ENCODE data around the gene NLRP3.
"Not testable (repeated sequence)": the region's sequence is repeated elsewhere in the genome, so short reads cannot be mapped to it uniquely, and the experiment has no call there.

The NLRP3 gene

GRCh38 chr1:247390996-247391395 is 25.0 kb upstream of the NLRP3 start:
- no peak for DNase-seq (ENCODE audit: low spot score)

GRCh38 chr1:247392088-247392487 is 23.9 kb upstream of the NLRP3 start:
- no peak for DNase-seq (ENCODE audit: low spot score)

- DNase-seq (ENCODE audit: low spot score): not testable (repeated sequence)
These were observed 20.9 kb upstream of the NLRP3 start for GRCh38 chr1:247395075-247395474.

DNA sequence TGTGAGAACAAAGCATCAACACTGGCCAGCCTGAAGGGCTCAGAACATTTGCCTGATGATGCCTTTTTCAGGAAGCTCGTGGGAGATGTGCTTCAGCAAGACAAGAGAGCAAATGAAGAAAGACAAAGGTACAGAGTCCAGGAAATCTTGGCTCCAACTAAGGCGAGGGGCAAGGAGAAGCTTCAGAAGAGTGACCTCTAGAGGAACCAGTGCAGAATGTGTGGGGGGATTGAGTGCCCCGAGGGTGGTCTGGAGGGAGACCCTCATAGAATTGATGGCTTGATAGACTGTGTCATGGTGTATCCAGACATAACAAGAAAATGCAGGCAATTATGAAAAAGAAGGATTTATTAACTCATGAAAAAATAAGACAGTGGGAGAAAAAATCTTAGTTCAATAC is 15.3 kb upstream of the NLRP3 start:
- no peak for DNase-seq (ENCODE audit: low spot score)

- no peak for DNase-seq (ENCODE audit: low spot score)
These were observed 14.5 kb upstream of the NLRP3 start for GRCh38 chr1:247401310-247402119.

DNA sequence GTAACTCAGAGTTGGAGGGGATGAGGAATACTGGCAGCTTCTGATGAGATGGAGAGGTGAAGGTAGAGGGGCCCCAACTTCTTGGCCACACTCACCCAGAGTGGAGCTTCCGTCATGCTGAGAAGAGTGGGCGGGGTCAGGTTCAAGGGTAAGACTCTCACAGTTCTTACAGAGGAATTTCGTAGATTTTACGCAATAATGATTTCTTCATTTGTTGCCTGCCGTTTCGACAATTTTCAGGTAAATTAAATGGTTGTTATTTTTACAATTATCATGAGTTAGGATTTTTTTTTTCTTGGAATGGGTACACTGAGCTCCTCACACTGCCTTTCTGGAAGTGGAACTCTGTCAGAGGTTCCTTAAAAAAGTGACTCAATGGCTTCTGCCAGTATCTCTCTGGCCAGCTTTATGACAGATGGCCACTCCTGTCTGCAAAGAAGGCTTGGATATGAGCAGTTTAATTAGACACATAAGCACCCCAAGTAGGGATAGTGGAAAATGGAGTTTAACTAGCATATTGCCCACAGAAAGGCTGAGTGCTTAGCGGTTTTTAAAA is 13.8 kb upstream of the NLRP3 start:
- DNase-seq (ENCODE audit: low spot score): no peak

DNA sequence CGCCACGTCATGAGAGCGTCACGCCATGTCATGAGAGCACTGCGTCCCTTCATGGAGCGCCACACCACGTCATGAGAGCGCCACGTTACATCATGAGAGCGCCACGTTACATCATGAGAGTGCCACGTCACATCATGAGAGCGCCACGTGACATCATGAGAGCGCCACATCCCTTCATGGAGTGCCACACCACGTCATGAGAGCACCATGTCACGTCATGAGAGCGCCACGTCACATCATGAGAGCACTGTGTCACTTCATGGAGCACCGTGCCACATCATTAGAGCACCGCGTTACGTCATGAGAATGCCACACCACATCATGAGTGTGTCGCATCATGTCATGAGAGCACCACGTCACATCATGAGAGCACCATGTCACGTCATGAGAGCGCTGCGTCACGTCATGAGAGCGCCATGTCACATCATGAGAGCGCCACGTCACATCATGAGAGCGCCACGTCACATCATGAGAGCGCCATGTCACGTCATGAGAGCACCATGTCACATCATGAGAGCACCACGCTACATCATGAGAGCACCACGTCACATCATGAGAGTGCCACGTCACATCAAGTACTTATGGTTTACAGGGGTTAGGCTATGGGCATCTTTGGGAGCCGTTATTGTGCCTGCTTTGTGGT is 9.8 kb upstream of the NLRP3 start:
- DNase-seq (ENCODE audit: low spot score): no peak

GRCh38 chr1:247407180-247407616 is 8.8 kb upstream of the NLRP3 start:
- DNase-seq (ENCODE audit: low spot score): no peak

- no peak for DNase-seq (ENCODE audit: low spot score)
These were observed 7.9 kb upstream of the NLRP3 start for GRCh38 chr1:247408100-247408499.

DNA sequence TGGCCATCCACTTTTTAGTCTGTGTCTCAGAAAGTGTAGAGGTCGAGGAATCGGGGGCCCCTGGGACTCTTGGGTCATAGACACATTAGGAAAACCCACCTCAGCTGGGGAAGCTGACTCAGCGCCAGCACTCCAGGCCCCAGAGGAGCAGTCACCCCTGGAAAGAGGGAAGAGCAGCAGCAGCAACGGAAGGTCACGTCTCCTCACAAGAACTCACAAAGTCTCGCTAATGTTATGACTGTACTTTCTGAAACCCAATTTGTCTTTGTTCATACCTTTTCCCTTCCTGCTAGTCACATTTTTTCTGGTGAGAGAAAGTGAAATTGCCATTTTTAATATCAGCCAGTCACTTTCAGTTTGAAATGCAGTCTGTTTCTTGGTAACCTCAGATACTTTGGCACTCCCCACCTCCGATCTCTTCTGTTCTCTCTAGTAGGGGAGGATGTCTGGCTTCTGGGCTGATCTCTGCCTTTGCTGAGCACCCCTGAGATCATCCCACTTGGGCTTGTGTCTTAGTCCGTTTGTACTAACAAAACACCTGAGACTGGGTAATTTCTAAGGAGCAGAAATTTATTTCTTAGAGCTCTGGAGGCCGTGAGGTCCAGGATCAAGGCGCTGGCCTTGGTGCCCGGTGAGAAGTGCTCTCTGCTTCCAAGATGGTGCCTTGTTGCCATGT is 6.0 kb upstream of the NLRP3 start:
- no peak for DNase-seq (ENCODE audit: low spot score)

DNA sequence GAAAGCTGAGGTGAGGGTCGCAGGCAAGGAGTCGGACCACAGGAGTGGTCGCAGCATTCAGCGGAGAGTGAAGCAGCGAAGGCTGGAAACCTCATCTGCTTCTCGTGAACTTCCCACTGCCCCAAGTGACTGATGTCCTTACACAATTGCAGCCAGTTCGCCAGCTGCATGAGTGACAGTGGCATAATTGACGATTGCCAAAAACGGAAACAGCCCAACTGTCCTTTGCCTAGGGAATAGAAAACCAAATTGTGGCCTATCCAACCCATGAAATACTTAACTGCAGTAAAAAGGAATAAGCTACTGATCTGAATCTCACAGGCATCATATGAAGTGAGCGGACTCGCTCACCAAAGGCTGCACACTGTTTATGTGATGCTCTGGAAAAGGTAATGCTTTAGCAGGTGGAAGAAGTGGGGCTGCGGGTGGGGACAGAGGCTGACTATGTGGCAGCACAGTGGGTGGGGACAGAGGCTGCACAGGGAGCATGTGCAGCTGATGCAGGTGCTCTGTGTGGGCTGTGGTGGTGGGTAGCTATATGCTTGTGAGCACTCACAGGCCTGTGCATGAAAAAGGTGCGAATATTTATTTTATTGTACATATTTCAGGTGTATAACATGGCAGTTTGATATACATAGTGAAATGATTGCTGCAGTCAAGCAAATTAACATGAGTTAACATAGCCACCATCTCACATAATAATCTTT is 4.2 kb upstream of the NLRP3 start:
- no peak for DNase-seq (ENCODE audit: low spot score)

GRCh38 chr1:247417831-247418230 is 1.9 kb downstream of the NLRP3 start:
- DNase-seq (ENCODE audit: low spot score): no peak

DNA sequence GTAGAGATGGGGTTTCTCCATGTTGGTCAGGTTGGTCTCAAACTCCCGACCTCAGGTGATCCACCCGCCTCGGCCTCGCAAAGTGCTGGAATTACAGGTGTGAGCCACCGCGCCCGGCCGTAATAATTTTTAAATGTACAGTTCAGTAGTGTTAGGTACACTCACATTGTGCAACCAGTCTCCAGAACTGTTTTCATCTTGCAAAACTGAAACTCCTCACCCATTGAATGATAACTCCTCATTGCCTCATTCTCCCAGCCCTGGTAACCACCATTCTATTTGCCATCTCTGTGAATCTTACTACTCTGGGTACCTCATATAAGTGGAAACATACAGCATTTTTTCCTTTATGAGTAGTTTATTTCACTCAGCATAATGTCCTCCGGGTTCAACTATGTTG is 3.4 kb downstream of the NLRP3 start:
- no peak for DNase-seq (ENCODE audit: low spot score)

DNA sequence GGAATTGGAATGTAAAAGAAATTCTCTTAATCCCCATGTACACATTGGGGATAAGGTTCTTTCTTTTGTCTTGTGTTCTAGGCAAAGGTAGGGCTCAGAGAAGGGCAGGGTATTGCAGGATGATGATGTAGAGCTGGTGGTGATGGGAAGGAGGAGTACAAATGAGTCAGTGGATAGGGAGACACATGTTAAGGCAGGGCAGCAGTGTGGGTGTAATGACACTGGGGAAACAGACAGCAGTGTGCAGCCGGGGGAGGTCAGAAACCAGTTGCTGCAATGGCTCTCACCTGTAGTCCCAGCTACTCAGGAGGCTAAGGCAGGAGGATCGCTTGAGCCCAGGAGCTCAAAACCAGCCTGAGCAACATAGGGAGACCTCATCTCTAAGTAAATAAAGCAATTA is 5.1 kb downstream of the NLRP3 start:
- no peak for DNase-seq (ENCODE audit: low spot score)

DNA sequence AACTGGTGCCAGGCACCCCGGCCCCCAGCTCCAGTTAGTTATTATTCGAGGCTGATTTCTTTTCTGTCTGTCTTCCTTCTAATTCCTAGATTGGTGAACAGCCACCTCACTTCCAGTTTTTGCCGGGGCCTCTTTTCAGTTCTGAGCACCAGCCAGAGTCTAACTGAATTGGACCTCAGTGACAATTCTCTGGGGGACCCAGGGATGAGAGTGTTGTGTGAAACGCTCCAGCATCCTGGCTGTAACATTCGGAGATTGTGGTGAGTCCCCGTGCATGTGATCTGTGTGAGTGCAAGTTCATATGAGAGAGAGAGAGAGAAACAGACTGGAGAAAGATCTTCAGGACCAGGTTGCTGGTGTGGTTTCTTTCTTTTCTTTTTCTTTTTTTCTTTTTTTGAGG is 13.5 kb downstream of the NLRP3 start:
- DNase-seq (ENCODE audit: low spot score): no peak

DNA sequence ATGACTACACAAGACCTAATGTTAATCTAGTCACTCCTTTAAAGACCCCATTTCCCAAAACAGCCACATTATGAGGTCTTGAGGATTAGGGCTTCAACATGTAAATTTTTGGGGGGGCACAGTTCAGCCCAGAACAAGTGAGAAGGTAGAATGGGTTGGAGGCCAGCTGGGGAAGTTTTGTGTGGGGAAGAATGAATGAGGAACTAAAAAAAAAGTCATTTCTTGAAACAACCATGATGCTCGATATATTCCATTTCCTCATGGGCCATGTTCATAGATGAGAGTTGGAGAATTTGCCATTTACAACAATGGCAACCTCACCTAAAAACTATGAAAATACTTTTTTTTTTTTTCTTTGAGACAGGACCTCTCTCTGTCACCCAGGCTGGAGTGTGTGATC is 14.5 kb downstream of the NLRP3 start:
- DNase-seq (ENCODE audit: low spot score): no peak

- DNase-seq (ENCODE audit: low spot score): no peak
These were observed 15.7 kb downstream of the NLRP3 start for GRCh38 chr1:247431643-247432042.

DNA sequence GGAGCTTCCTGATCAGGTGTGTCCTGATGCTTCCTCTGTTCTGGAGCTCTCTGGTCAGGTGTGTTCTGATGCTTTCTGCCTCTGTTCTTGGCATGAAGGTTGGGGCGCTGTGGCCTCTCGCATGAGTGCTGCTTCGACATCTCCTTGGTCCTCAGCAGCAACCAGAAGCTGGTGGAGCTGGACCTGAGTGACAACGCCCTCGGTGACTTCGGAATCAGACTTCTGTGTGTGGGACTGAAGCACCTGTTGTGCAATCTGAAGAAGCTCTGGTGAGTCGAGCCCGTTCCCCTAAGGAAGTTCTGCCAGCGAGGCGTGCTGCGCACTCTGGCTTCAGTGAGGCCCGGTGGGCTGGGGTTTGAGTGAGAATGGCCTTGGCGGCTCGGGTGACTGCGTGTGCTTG is 18.0 kb downstream of the NLRP3 start:
- no peak for DNase-seq (ENCODE audit: low spot score)

DNA sequence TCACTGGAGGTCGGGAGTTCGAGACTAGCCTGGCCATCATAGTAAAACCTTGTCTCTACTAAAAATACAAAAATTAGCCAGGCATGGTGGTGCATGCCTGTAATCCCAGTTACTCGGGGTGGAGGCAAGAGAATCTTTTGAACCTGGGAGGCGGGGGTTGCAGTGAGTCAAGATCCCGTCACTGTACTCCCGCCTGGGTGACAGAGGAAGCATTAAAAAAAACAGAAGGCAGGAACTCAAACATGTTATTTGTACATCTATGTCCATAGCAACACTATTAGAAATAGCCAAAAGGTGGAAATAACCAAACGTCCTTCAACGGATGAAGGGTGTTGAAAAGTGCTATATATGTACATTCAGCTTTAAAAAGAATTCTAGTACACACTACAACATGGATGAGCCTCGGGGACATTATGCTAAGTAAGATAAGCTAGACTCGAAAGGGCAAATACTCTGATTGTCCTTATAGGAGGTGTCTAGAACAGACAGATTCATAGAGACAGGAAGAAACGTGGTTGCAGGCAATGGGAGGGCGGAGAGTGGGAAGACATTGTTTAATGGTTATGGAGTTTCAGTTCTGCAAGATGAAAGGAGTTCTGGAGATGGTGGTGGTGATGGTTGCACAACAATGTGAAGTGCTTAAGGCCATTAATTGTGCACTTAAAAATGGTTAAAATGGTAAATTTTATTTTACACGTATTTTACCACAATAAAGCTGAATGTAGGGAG is 19.2 kb downstream of the NLRP3 start:
- no peak for DNase-seq (ENCODE audit: low spot score)

- no peak for DNase-seq (ENCODE audit: low spot score)
These were observed 19.8 kb downstream of the NLRP3 start for GRCh38 chr1:247435759-247436147.

Data from cerebellar cortex (tissue), 1 donor.